Measurements from ENCODE around the gene TRIO.

DNA sequence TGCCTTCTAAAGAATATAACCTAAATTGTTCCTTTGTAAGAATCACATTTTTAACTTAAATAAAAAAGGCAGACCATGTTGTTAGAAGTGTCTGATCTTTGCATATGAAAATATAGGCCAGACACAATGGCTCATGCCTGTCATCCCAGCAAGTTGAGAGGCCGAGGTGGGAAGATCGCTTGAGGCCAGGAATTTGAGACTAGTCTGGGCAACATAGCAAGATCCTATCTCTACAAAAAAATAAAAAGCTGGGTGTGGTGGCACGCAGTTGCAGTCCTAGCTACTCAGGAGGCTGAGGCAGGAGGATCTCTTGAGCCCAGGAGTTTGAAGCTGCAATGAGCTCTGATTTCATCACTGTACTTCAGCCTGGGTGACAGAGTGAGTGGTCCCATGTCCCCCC lies 37.3 kb downstream of the TRIO start:
- TF ChIP-seq CTCF (IDR thresholded peaks at IDR 0.05) (no peak), POLR2A (IDR thresholded peaks at IDR 0.05) (no peak)
